Gastroesophageal sphincter (tissue), 3 donors: Measurements from ENCODE around the gene STARD13.

Source experiments
- POLR2A ChIP-seq, 2 donors: fragments of 450-650 bp; IDR thresholded peaks; one replicate each; pipeline ENCODE4 v1.6.1; 2017; ENCODE audit warnings: antibody characterized with exemption in 2 of 2, mild to moderate bottlenecking in 2 of 2, moderate library complexity in 1 of 2
- TF ChIP-seq, protein P1 (sequence below), 4 experiments: fragments of 200-600 bp in 2 of 4; fragments of 450-650 bp in 2 of 4; sonication (generic) in 1 of 4; IDR thresholded peaks; one replicate each; pipeline ENCODE4 v1.5.1; 2017 to 2019; ENCODE audit warnings: antibody characterized with exemption in 4 of 4, mild to moderate bottlenecking in 2 of 4, moderate library complexity in 2 of 4

DNA sequence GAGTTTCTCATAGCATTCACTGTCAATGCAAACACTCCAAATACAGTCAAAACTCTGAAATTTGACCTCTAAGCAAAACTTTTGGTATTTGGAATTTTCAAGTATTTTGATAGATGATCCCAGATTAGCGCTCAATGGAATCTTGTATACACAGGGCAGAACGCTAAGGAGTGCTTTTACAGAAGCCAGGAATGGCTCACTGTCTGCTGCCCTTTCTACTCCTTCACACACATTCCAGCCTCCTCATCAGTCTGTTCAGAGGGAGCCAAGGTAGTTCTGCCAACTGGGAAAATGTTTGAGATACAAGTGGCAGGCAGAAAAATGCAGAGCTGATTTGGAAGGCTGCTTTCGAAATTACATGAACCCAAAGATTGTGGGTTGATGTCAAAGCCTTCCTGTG lies 4.4 kb upstream of the STARD13 start:
- no peak for TF ChIP-seq POLR2A (IDR thresholded peaks at IDR 0.05)
- TF ChIP-seq, protein P1, sequence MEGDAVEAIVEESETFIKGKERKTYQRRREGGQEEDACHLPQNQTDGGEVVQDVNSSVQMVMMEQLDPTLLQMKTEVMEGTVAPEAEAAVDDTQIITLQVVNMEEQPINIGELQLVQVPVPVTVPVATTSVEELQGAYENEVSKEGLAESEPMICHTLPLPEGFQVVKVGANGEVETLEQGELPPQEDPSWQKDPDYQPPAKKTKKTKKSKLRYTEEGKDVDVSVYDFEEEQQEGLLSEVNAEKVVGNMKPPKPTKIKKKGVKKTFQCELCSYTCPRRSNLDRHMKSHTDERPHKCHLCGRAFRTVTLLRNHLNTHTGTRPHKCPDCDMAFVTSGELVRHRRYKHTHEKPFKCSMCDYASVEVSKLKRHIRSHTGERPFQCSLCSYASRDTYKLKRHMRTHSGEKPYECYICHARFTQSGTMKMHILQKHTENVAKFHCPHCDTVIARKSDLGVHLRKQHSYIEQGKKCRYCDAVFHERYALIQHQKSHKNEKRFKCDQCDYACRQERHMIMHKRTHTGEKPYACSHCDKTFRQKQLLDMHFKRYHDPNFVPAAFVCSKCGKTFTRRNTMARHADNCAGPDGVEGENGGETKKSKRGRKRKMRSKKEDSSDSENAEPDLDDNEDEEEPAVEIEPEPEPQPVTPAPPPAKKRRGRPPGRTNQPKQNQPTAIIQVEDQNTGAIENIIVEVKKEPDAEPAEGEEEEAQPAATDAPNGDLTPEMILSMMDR (IDR thresholded peaks at IDR 0.05): no peak
